ACHN (cell line): ENCODE results near the gene CELA1.

Experiments
- DNase-seq: peaks from one replicate; pipeline ENCODE4 v3.0.0-alpha.2; 2015
- in situ Hi-C: cut with HindIII; loops from 2 replicates; pipeline ENCODE4 v1.10.0; 2017; ENCODE audit warnings: low sequenced_read_pairs, low pct_ligation_motif_present, low pct_unique_long_range_greater_than_20kb

The CELA1 gene

DNA sequence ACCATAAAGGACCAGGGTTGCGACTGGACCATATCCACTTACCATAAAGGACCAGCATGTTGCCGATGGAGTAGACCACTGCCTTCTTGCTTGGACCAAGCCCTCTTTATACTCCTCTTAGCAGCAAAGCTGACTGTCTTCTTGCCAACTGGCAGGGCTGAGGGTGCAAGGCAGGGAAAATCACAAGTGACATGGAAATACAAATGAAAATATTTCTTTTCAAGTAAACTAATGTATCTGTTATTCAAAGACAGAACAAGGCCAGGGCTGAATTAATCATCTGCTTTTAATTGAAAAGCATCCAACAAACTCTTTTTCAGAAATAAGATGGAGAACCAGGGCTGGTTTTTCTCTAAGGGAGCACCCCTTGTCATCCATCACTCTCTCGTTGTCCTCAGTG is at the start of gene CELA1:
Gene CELA1, minus strand, starts transcription at position 99 of the 400 bp plus-strand sequence. Its CDS starts 41 bp downstream, at position 58.
- in situ Hi-C loops: no loop called here
- no peak for DNase-seq

DNA sequence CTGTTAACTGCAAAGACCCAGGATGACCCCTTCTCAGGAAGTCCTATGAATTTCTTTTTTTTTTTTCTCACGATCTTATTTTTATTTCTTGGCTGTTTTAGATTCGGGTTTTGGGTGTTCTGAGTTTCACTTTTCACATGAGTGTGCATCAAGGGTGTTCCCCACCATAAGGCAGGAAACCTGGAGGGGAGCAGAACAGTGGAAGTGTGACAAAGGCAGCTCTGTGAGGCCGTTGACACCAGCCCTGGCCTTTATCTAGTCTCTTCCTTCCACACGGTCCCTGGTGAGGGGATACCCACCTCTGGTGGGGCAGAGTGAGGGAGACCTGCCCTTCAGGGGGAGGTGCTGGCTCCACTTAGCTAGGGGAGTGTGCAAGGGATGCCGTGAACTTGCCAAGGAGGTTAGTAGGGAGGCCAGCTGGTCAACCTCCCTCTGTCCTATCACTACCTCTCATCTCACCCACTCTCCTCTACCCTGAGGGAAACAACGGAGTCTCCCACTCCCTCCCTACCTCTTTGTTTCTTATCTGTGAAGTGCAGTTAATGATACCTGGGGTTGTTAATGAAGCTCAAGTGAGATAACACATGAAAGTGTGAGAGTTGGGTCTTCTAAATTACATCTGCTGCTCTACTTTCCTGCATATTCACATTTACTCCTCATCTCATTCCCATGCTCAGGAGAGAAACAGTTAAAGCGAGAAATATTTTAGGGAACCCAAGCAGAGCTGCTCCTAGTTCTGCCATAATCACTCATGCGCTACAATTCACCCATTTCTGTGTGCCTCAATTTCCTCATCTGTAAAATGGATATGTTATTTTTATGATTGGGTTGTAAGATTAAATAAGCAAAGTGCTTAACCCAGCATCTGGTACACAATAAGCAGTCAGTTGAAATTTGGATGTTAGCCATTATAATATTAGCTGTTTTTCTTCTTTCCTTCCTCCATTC is 49.1 kb upstream of the CELA1 start:
- in situ Hi-C loops: no loop called here
- DNase-seq: no peak

DNA sequence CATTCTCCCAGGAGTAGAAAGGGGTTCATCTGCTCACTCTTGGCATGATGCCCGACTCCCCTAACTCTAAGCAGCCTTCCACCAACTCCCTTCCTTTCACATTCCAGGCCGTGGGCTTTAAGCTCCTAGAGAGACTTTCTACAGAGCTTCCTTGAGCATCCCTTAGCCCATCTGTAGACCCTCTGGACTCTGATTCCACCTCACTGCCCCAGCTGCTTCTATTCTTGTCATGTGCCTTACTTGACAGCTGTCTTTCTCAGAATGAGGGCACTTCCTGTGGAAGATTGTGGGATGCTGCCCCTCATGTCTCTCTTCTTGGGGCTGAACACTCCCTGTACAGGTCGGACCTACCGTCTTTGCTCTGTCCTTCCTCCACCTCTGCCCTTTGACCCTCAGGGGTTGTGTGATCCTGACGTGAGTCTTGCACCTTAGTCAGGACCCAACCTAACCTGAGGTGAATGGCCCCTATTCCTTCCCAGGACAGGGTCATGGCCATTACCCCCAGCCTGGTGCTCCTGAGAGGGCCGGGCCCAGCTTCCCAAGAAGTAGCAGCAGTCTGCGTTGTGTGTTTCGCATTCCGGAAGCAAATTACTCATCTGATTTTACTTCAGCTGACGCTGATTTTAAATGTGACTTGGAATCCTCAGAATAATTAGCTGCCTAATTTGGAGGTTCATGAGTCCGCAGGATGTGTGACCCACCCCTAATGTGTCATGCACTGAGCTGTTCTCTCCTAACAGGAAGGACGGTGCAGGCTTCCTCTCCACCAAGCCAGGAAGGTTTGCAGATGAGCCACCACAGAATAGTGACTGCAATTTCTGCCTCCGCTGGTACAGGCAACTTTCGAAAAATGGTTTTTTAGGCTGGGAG is 47.4 kb upstream of the CELA1 start:
- in situ Hi-C loops: no loop called here
- no peak for DNase-seq

DNA sequence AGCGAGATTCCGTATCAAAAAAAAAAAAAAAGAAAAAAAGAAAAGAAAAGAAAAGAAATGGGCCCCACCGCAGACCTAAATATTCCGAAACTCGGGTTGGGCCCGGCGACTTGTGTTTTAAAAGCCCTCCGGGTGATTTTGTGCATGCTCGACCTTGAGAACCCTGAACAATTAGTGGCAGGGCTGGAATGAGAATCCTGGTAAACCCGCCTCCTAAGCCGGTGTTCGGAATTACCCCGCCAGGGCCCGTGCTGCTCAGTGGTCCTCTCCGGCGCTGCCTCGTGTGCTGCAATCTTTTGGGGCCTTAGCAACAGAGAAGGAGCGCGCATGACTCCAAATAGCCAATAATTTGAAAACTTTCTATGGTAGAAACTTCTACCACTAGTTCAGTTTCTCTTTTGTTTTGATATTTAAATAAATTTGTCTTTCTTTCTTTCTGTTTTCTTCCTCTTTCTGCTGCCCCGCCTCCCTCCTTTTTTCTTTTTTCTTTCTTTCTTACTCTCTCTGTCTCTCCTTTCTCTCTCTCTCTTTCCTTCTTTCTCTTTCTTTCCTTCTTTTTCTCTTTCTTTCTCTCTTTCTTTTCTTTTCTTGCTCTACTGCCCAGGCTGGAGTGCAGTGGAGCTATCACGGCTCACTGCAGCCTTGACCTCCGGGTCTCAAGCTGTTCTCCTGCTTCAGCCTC is 46.2 kb upstream of the CELA1 start:
- in situ Hi-C loops: no loop called here
- no peak for DNase-seq

DNA sequence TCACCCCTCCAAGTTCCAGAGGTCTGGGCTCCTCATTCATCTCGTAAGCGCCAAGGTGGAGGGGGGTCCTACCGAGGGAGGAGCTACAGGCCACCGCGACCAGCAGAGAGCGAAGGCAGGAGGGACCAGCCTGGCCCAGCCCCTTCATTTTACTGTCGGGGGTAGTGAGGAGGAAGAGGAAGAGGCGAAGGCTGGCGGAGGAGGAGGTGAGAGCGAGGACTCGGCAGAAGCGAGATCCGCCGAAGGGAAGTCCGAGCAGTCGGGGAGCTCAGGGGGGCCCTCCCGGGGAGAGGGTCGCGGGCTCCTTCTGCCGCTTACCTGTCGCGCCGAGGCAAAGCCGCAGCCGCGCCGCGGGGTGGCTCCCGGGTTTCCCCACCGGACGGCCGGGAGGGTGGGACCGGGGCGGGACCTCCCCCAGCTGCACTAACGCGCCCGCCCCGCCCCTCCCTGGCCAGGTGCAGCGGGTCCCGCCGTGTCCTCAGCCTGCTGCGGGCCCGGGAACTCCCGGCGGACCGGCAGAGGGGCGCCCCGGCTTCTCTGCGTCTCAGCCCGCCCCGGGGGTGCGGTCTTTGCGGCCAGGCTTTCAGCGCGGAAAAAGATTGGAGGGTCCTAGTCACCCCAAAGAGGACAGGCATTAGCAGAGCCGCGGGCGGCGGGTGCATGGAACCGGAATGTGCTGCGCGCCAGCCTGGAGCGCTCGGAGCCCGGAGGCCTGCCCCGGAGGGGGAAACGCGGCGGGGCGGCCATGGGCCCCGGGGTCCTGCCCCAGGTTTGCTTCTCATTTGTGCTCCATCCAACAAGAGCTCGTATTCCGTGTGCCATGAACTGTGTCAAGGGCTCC is 45.0 kb upstream of the CELA1 start, which contains the start of gene GALNT6:
Gene GALNT6, minus strand, starts transcription at position 124 of the 841 bp plus-strand sequence. CDS start 11,625 bp downstream, outside the sequence.
- peak; percentile 30 for DNase-seq
- in situ Hi-C loops: no loop called here

DNA sequence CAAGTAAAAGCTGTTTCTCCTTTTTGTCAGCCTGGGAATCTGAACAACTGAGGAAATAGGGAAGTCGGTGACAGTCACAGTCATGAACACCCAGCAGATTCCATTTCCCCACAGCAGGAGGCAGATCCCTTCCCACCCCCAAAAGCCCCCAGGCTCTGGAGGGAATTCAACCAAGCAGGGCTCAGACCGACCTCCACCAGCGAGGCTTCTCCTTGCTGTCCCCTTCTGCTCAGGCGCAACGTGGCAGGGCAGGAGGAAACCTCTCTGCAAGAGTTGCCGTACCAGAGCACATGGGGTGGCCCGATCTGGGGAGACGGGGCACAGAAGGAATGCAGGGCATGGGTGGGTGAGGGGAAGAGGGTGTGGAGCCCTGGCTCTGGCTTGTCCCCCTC is 44.4 kb upstream of the CELA1 start:
- no peak for DNase-seq
- in situ Hi-C loops: no loop called here

DNA sequence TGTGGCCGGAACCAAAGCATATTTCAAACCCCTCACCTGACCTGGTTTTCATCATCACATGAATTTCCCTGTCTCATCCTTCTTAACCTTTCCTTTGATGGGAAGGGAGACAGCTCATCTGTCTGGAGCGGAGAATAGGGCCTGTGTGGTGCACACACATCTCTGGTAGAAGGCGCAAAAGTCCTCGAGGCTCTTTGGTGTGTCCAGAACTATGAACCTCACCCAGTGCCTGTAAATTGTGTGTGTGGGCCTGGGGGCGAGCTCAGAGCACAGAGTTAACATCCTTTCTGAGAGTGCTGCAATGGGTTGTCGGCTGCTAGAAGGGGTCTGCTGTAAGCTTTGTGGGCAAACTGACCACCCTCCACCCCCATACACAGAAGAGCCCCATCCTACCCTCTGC is 44.0 kb upstream of the CELA1 start:
- in situ Hi-C loops: no loop called here
- DNase-seq: no peak

DNA sequence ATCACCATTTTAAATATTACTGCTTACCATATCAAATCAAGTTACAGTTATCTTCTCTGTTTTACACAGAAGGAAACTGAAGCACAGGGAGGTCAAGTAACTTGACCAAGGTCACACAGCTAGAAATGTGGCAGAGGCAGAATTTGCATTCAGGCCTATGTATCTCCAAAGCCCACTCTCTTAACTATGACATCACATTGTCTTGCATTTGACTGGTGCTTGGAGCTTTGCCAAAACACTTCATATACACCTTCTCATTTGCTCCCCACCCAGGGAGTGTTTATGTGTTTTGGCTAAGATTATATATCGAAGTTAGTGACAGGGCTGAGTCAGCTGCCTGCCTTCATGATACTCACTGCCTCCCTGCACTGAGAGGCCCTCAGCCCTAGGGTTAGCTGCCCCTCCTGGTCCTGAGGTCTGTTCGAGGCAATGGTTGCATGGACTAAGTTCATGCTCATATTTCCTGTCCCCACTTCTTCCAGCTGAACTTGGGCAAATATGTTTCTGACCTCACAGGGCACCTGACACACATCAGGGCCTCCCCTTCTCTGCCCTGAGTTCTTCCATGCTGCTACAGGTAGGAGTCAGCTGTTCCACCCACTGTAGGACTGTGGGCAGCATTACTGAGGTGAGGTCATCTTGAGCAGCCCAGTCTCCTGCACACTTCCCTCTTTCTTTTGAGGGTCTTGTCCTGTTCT is 43.0 kb upstream of the CELA1 start:
- in situ Hi-C loops: no loop called here
- no peak for DNase-seq

DNA sequence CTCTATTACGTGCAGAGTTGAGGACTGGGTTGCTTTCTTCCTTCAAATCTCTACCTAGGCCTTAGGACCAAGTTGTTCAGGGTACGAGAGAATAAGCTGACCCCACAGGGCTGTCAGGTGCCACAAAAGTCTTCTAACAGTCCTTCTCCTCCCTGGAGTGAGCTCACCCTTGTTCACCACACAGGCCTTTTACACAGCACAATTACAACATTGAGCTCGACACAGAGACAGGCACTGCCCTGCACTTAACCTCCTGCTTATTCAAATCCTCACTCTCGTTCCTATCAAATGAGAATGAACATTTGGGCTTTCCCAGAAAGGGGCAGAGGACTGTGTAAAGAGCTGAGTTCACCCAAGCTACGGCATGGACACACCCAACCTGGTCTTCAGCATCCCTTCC is 42.4 kb upstream of the CELA1 start:
- in situ Hi-C loops: no loop called here
- DNase-seq: no peak

DNA sequence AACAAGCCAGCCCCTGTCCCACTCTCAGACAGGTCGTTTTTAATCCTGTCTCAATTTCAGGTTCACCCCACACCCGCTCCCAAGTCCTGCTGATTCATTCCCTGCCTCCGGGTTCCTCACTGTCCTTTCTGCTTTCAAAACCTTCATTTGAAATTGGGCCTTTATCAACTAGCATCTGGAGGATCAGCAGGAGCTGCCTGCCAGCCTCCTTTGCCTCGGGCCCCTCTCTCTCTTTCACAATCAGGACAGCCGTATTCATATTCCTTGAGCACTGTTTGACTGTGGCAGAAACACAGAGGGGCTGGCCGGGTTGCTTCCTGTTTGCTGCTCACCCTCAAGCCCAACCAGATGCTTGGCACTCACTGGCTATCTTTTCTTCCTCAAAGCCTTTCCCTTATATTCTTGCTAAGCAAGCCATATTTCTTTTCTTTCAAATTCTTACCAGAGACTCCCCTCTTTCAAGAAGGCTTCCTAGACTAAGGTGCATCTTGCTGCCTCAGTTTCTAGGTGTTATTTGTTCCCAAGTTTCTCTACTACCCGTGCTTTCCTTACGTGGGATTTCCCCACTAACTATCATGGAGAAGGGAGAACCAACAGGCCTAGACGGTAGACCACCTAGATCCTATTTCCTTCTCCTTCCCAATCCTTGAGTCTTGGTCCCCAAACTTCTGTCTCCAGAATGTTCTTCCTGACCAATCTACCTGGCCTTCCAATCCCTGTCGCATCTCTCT is 41.8 kb upstream of the CELA1 start:
- no peak for DNase-seq
- in situ Hi-C loops: no loop called here

DNA sequence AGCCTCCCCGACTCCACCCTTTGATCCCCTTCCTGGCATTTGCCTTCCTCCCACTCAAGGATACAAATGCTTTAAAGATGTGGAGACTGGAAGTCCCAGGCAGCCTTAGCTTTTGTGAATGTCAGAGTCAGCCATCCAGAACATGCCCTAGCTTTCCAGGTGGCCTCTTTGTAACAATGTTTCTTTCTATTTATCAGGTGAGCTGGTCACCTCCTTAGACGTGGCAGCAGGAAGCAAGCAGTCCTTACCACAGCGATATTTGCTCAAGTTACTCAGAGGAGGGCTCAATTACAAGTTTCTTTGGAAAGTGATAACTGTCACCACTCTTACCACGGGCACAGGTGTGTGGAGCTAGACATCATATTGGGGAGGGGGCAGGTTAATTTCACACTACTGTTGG is 39.9 kb upstream of the CELA1 start:
- DNase-seq: no peak
- in situ Hi-C loops: no loop called here

DNA sequence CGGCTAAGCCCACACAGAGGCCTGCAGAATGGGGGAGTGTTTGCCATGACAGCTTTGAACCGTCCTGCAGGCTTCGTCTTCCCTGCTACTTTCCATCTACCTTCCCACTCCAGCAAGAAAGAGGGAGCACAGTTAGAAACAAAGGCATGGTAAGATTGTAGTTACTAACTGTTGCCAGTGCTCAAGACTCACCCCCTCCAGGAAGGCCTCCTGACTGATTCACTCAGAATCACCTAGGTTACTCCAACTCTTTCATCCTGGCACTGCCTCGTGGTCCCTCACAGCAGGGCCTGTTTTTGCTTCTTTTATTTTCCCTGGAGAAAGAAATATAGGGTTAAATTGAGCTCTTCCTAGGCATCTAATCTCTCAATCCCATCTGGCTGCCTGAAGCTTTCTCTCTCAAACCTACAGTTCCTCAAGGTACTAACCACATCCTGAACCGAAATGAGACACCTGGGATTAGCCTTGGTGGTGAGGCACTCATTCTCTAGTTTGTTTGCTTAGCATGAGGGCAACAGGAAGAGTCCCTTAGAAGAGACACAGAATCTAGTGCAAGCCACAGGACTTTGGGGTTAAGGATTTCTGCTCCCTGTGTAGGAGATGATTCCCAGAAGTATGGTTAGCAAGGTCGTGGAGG is 36.9 kb upstream of the CELA1 start:
- in situ Hi-C loops: no loop called here
- no peak for DNase-seq

DNA sequence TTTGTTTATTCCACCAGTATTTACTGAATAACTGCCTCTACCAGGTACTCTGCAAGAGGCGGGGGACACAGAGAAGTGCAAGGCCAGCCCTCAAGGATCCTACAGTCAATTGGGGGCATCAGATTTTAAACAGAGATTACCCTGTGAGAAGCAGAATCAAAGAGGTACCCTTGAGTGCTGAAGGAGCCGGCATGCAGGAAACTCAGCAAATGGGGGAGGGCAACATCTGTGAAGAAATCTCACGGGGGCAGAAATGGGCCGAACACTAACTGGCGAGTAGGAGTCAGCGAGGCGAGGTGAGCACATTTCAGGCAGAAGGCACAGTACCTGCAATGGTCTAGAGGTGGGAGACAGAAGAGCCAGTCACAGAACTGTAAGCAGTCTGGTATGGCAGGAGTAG is 35.7 kb upstream of the CELA1 start:
- DNase-seq: no peak
- in situ Hi-C loops: no loop called here

DNA sequence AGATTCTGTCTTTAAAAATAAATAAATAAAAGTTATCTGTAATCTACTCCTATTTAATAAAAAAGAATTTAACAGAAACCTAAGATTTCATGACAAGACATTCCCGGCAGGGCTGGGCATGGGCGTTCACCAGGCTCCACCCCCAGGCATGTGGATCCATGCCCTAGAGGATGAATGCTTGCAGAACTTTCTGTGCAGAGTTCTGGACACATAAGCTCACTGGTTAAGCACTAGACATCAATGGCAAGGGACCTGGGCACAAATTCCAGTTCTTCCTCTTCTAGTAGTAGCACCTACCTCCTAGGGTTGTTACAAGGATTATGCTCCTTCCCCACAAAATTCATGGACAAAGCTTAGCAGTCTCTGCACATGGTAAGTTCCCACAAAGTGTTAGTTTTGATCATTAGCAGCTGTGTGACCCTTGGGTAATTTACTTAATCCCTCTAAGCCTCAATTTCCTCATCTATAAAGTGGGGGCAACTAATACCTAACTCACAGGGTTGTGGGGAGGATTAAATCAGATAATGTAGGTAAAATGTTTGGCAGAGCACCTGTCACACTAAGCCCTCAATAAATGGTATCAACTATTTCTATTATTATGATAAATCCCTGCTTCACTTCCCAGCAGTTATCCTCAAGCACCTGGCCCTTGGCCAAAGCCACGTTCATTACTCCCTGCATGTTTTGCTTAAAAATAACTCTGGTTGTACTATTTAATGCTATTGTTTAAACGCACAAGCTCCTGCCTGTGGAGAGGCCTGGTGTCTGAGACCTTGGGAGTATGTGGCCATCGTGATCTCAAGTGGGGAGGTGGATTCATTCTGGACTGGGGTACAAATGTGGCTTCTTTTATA is 35.0 kb upstream of the CELA1 start:
- DNase-seq: no peak
- in situ Hi-C loops: no loop called here

DNA sequence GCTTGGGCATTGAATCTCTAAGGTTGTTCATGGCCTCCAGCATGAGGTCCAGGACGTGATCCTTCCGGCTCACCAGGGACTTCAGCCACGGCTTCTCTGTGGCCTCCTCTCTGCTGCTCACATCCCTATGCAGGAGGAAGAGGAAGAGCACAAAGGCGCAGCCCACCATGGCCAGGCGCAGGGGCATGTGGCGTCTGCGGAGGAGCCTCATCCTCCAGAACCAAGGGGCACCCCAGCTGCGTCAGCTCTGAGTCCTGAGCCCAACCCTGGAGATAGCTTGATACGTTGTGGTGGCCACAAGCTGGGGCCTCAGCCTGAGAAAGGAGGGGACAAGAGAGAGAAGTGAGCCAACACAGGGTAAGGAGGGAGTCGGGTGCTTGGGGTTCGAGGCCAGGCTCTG is 33.1 kb upstream of the CELA1 start:
- in situ Hi-C loops: no loop called here
- no peak for DNase-seq

DNA sequence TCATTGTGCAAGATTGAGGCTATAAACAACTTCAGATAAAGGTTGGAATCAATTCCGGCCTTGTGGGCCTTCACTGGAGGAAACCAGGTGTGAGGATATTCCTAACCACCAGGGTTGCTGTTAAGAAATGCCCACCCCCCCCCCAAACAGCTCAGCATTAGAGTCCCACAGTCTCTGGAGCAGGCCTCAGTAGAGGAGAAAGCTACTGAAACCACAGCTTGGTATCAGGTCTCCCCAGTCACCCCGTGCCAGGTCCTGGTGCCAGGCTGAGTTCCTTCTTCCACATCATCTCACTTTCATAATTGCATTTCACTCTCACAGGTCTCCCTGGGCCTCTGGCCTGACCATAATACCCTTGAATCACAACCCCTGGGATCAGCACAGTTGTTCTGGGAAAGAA is 32.3 kb upstream of the CELA1 start:
- in situ Hi-C loops: no loop called here
- DNase-seq: no peak
